Neural cell (in vitro differentiated cells): ENCODE results near the gene COG4. TPM values are rescaled to one million over a fixed set of nuclear protein-coding genes. Genes with fewer than 3 reads are reported as not detected.

Experiments
- H2AFZ ChIP-seq: fragments of 200-600, 300-800 bp; sonication (generic), shearing (Covaris generic); 2 replicates; pipeline ENCODE4 v1.6.0; 2014; ENCODE audit warnings: low read depth, mild to moderate bottlenecking, antibody characterized with exemption, low read length, moderate library complexity
- H3F3A ChIP-seq: fragments of 200-600 bp; shearing (Covaris generic); 2 replicates; pipeline ENCODE4 v1.6.1; 2016; ENCODE audit warnings: mild to moderate bottlenecking, moderate library complexity, mixed read lengths, antibody characterized with exemption, low read length; ENCODE audit not compliant: insufficient read depth, poor library complexity, severe bottlenecking
- H3K27ac ChIP-seq: fragments of 200-600, 300-800 bp; sonication (generic), shearing (Covaris generic); 2 replicates; pipeline ENCODE4 v1.5.1; 2014; ENCODE audit warnings: mild to moderate bottlenecking, low read length, moderate library complexity
- H3K27me3 ChIP-seq: fragments of 300-800, 200-600 bp; sonication (generic), shearing (Covaris generic); 2 replicates; pipeline ENCODE4 v1.6.0; 2014; ENCODE audit warnings: mild to moderate bottlenecking, low read depth, low read length, moderate library complexity; ENCODE audit not compliant: insufficient read depth
- H3K36me3 ChIP-seq: fragments of 300-800, 200-600 bp; sonication (generic), shearing (Covaris generic); 2 replicates; pipeline ENCODE4 v1.5.1; 2014; ENCODE audit warnings: mild to moderate bottlenecking, antibody characterized with exemption, low read length, moderate library complexity; ENCODE audit not compliant: insufficient read depth
- H3K4me2 ChIP-seq: fragments of 300-800, 200-600 bp; sonication (generic), shearing (Covaris generic); 2 replicates; pipeline ENCODE4 v1.6.0; 2014; ENCODE audit warnings: mild to moderate bottlenecking, low read length
- H3K4me3 ChIP-seq: fragments of 300-800, 200-600 bp; sonication (generic), shearing (Covaris generic); 2 replicates; pipeline ENCODE4 v1.5.1; 2014; ENCODE audit warnings: mild to moderate bottlenecking, low read length, moderate library complexity
- H3K79me2 ChIP-seq: fragments of 200-600 bp; shearing (Covaris generic); replicated peaks from 2 replicates; pipeline ENCODE4 v1.6.0; 2014; ENCODE audit warnings: mild to moderate bottlenecking, low read length, moderate library complexity; ENCODE audit not compliant: insufficient read depth
- H3K9ac ChIP-seq: fragments of 300-800, 200-600 bp; sonication (generic), shearing (Covaris generic); 2 replicates; pipeline ENCODE4 v1.6.1; 2016; ENCODE audit warnings: mild to moderate bottlenecking, low read length, mixed read lengths
- H3K9me2 ChIP-seq: fragments of 200-600 bp; shearing (Covaris generic); 2 replicates; pipeline ENCODE4 v1.6.1; 2016; ENCODE audit warnings: mild to moderate bottlenecking, low read length, mixed read lengths; ENCODE audit not compliant: insufficient read depth
- H3K9me3 ChIP-seq: fragments of 200-600, 300-800 bp; sonication (generic), shearing (Covaris generic); 2 replicates; pipeline ENCODE4 v1.6.1; 2016; ENCODE audit warnings: mild to moderate bottlenecking, mixed run types, low read length, moderate library complexity, mixed read lengths
- H4K20me1 ChIP-seq: fragments of 200-600 bp; shearing (Covaris generic); 2 replicates; pipeline ENCODE4 v1.6.1; 2016; ENCODE audit warnings: mild to moderate bottlenecking, mixed run types; ENCODE audit not compliant: insufficient read depth
- EP300 ChIP-seq: fragments of 450-650 bp; conservative IDR thresholded peaks from 2 replicates; pipeline ENCODE4 v1.6.1; 2014; ENCODE audit warnings: antibody characterized with exemption, mild to moderate bottlenecking, moderate library complexity; ENCODE audit not compliant: poor library complexity, severe bottlenecking
- EZH2 ChIP-seq: fragments of 200-600, 300-800 bp; shearing (Covaris generic), sonication (generic); IDR thresholded peaks from 2 replicates; pipeline ENCODE4 v1.6.1; 2014; ENCODE audit warnings: antibody characterized with exemption, low read length, borderline replicate concordance, mild to moderate bottlenecking; ENCODE audit not compliant: insufficient read depth, poor library complexity, severe bottlenecking
- MXI1 ChIP-seq: fragments of 450-650 bp; conservative IDR thresholded peaks from 2 replicates; pipeline ENCODE4 v1.6.1; 2014; ENCODE audit warnings: antibody characterized with exemption, mild to moderate bottlenecking; ENCODE audit not compliant: poor library complexity, severe bottlenecking
- POLR2AphosphoS5 ChIP-seq: IDR thresholded peaks from 2 replicates; pipeline ENCODE4 v1.6.1; 2012
- RAD21 ChIP-seq: fragments of 450-650 bp; conservative IDR thresholded peaks from 2 replicates; pipeline ENCODE4 v1.6.1; 2014; ENCODE audit warnings: antibody characterized with exemption, mild to moderate bottlenecking, moderate library complexity
- SMC3 ChIP-seq: fragments of 450-650 bp; conservative IDR thresholded peaks from 2 replicates; pipeline ENCODE4 v1.6.1; 2014; ENCODE audit warnings: antibody characterized with exemption, mild to moderate bottlenecking, moderate library complexity; ENCODE audit not compliant: poor library complexity
- TAF1 ChIP-seq: IDR thresholded peaks from 2 replicates; pipeline ENCODE4 v1.6.1; 2012; ENCODE audit warnings: low read depth
- polyA plus RNA-seq: library from polyadenylated mRNA; depleted of rRNA; stranded (reverse); fragments of >200 nt; gene quantifications from 2 replicates; pipeline ENCODE4 v1.2.3, GENCODE V29; 2014
- TF ChIP-seq, protein P1 (sequence below): IDR thresholded peaks from 2 replicates; pipeline ENCODE4 v1.6.1; 2012; ENCODE audit warnings: borderline replicate concordance
- TF ChIP-seq, protein P2 (sequence below): fragments of 450-650 bp; IDR thresholded peaks from 2 replicates; pipeline ENCODE4 v1.5.1; 2014; ENCODE audit warnings: antibody characterized with exemption, mild to moderate bottlenecking, moderate library complexity; ENCODE audit not compliant: poor library complexity, severe bottlenecking

The COG4 gene
- polyA plus RNA-seq, 1 donor from 2014 or later: 185 TPM

GRCh38 chr16:70432723-70433457, 90.5 kb downstream of the COG4 start:
- Histone ChIP-seq H3K4me2 (no peak overlapping the region), H3F3A (no peaks in the 10 kb centered on the region), H3K9ac (no peak overlapping the region), H3K9me2 (no peaks in the 10 kb centered on the region), H3K36me3 (no peaks in the 10 kb centered on the region), H3K9me3 (no peaks in the 10 kb centered on the region), H3K79me2 (peaks cover 14% of the 10 kb centered on the region), H2AFZ (no peak overlapping the region), H3K27me3 (no peaks in the 10 kb centered on the region), H4K20me1 (no peaks in the 10 kb centered on the region), H3K27ac (no peak overlapping the region), H3K4me3 (no peak overlapping the region)
- TF ChIP-seq EZH2 (no peak), TAF1 (no peak), POLR2AphosphoS5 (no peak), RAD21 (no peak), EP300 (no peak), MXI1 (no peak), SMC3 (no peak)
- TF ChIP-seq, protein P1, sequence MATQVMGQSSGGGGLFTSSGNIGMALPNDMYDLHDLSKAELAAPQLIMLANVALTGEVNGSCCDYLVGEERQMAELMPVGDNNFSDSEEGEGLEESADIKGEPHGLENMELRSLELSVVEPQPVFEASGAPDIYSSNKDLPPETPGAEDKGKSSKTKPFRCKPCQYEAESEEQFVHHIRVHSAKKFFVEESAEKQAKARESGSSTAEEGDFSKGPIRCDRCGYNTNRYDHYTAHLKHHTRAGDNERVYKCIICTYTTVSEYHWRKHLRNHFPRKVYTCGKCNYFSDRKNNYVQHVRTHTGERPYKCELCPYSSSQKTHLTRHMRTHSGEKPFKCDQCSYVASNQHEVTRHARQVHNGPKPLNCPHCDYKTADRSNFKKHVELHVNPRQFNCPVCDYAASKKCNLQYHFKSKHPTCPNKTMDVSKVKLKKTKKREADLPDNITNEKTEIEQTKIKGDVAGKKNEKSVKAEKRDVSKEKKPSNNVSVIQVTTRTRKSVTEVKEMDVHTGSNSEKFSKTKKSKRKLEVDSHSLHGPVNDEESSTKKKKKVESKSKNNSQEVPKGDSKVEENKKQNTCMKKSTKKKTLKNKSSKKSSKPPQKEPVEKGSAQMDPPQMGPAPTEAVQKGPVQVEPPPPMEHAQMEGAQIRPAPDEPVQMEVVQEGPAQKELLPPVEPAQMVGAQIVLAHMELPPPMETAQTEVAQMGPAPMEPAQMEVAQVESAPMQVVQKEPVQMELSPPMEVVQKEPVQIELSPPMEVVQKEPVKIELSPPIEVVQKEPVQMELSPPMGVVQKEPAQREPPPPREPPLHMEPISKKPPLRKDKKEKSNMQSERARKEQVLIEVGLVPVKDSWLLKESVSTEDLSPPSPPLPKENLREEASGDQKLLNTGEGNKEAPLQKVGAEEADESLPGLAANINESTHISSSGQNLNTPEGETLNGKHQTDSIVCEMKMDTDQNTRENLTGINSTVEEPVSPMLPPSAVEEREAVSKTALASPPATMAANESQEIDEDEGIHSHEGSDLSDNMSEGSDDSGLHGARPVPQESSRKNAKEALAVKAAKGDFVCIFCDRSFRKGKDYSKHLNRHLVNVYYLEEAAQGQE: no peak
- TF ChIP-seq, protein P2, sequence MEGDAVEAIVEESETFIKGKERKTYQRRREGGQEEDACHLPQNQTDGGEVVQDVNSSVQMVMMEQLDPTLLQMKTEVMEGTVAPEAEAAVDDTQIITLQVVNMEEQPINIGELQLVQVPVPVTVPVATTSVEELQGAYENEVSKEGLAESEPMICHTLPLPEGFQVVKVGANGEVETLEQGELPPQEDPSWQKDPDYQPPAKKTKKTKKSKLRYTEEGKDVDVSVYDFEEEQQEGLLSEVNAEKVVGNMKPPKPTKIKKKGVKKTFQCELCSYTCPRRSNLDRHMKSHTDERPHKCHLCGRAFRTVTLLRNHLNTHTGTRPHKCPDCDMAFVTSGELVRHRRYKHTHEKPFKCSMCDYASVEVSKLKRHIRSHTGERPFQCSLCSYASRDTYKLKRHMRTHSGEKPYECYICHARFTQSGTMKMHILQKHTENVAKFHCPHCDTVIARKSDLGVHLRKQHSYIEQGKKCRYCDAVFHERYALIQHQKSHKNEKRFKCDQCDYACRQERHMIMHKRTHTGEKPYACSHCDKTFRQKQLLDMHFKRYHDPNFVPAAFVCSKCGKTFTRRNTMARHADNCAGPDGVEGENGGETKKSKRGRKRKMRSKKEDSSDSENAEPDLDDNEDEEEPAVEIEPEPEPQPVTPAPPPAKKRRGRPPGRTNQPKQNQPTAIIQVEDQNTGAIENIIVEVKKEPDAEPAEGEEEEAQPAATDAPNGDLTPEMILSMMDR: no peak

- TF ChIP-seq EP300 (no peak), TAF1 (no peak), MXI1 (no peak), POLR2AphosphoS5 (no peak)
- TF ChIP-seq, protein P1: no peak
- H2AFZ ChIP-seq: no peak overlapping the region
- no peak overlapping the region for H3K4me2 ChIP-seq
- H3F3A ChIP-seq: no peaks in the 10 kb centered on the region
- H3K79me2 ChIP-seq: peaks cover 8% of the 10 kb centered on the region
- no peak overlapping the region for H3K4me3 ChIP-seq
- H3K27ac ChIP-seq: no peak overlapping the region
- H3K9me2 ChIP-seq: no peaks in the 10 kb centered on the region
- H3K9ac ChIP-seq: no peak overlapping the region
- no peaks in the 10 kb centered on the region for H3K9me3 ChIP-seq
- no peaks in the 10 kb centered on the region for H4K20me1 ChIP-seq
- H3K36me3 ChIP-seq: no peaks in the 10 kb centered on the region
- no peaks in the 10 kb centered on the region for H3K27me3 ChIP-seq
These were observed 91.0 kb downstream of the COG4 start for GRCh38 chr16:70432356-70432722.
